Measurements from ENCODE around the gene PEX11B. TPM values are rescaled to one million over a fixed set of nuclear protein-coding genes. Genes with fewer than 3 reads are reported as not detected.

PEX11B gene
- total RNA-seq, 1 experiment from 2014 or later = 19.7 TPM

GRCh38 chr1:145871994-145872924, 46.3 kb downstream of the PEX11B start:
- Histone ChIP-seq H3K9me2 (ENCODE audit: insufficient read depth) (0 out of 2 replicates have a peak, but pooled peaks cover under 1% of the 10 kb centered on the region), H3K4me2 (no peak overlapping the region), H3F3A (ENCODE audit: insufficient read depth, low read depth) (peaks cover 1% of the 10 kb centered on the region; the same call in 1 of the 2 replicates), H3K79me2 (ENCODE audit: low read depth) (no peaks in the 10 kb centered on the region), H3K4me1 (replicated peaks; ENCODE audit: insufficient read depth) (peaks cover 11% of the 10 kb centered on the region), H4K20me1 (ENCODE audit: insufficient read depth) (no peaks in the 10 kb centered on the region), H3K4me3 (no peak overlapping the region), H3K27me3 (ENCODE audit: insufficient read depth, low read depth) (no peaks in the 10 kb centered on the region; the same call in 1 of the 2 replicates), H2AFZ (no peak overlapping the region), H3K27ac (no peak overlapping the region), H3K9me3 (ENCODE audit: insufficient read depth, low read depth) (no peaks in the 10 kb centered on the region), H3K36me3 (ENCODE audit: low read depth) (no peaks in the 10 kb centered on the region)
- intact Hi-C loops (cut with micrococcal nuclease; ENCODE audit: unreplicated experiment) = no loop called here
- BruUV-seq (replicated peaks) = no TSS peak
- DNase-seq = no peak
- no peak for TF ChIP-seq CTCF (conservative IDR thresholded peaks at IDR 0.05)
- TF ChIP-seq EZH2 (IDR thresholded peaks at IDR 0.05; ENCODE audit: low read depth) = no peak
- POLR2A ChIA-PET (ENCODE audit: unreplicated experiment) = no interaction called here
- CTCF ChIA-PET = no interaction called here

GRCh38 chr1:145868232-145868631, 50.3 kb downstream of the PEX11B start:
- intact Hi-C loops (cut with micrococcal nuclease; ENCODE audit: unreplicated experiment) = no loop called here

More at GRCh38 chr1:145868232-145868631, 50.3 kb downstream of the PEX11B start:
- H2AFZ ChIP-seq = no peak overlapping the region
- no peak for DNase-seq
- H3K27ac ChIP-seq = no peak overlapping the region
- TF ChIP-seq EZH2 (IDR thresholded peaks at IDR 0.05; ENCODE audit: low read depth) = no peak
- no peak for TF ChIP-seq CTCF (conservative IDR thresholded peaks at IDR 0.05)
- H3K36me3 ChIP-seq (ENCODE audit: low read depth) = no peaks in the 10 kb centered on the region
- CTCF ChIA-PET = no interaction called here
- H3K9me2 ChIP-seq (ENCODE audit: insufficient read depth) = no peaks in the 10 kb centered on the region
- no peaks in the 10 kb centered on the region for H3F3A ChIP-seq (ENCODE audit: insufficient read depth, low read depth)
- H3K79me2 ChIP-seq (ENCODE audit: low read depth) = no peaks in the 10 kb centered on the region
- BruUV-seq (replicated peaks) = no TSS peak
- POLR2A ChIA-PET (ENCODE audit: unreplicated experiment) = no interaction called here
- no peak overlapping the region for H3K4me2 ChIP-seq
- no peaks in the 10 kb centered on the region; the same call in 1 of the 2 replicates for H3K27me3 ChIP-seq (ENCODE audit: insufficient read depth, low read depth)
- H3K9me3 ChIP-seq (ENCODE audit: insufficient read depth, low read depth) = no peaks in the 10 kb centered on the region
- no peaks in the 10 kb centered on the region for H4K20me1 ChIP-seq (ENCODE audit: insufficient read depth)
- peaks cover 4% of the 10 kb centered on the region; the same call in 1 of the 2 replicates for H3K4me1 ChIP-seq (replicated peaks; ENCODE audit: insufficient read depth)
- no peak overlapping the region for H3K4me3 ChIP-seq

All from PC-9 (cell line).